ENCODE results near the gene COA8. TPM values are rescaled to one million over a fixed set of nuclear protein-coding genes. Genes with fewer than 3 reads are reported as not detected.

The COA8 gene
- total RNA-seq, 4 donors from 2014 or later: 1.5 to 17.1 (median 15.2) TPM; not detected in 1

- Histone ChIP-seq H3K36me3 (no peaks in the 10 kb centered on the region), H3K9me3 (no peaks in the 10 kb centered on the region), H3K27me3 (no peaks in the 10 kb centered on the region), H3K4me1 (peaks cover 38 to 62% (median 48%) of the 10 kb centered on the region in 4 donors), H3K27ac (peak overlapping the region in 1 of 4 donors; percentile 81), H3K4me3 (no peak overlapping the region)
- in situ Hi-C loops (cut with MboI; ENCODE audit: low pct_ligation_motif_present in 1 of 4, low pct_unique_long_range_greater_than_20kb in 1 of 4, low sequenced_read_pairs in 3 of 4) (loop anchor here in 1 of 4 donors (5.0 kb wide), 1 partner anchor 46 kb away; no protein-coding TSS in a partner anchor), intact Hi-C loops (cut with DNase I; ENCODE audit: low total_unique reads) (loop anchor here (1.0 to 2.0 kb wide), 2 partner anchors 29 to 48 kb away; no protein-coding TSS in a partner anchor)
- 85 to 100% methylated on average over 2 to 16 of the region's 18 CpGs for WGBS, 2 donors (ENCODE audit: low coverage in 1 of 2)
- TF ChIP-seq POLR2AphosphoS5 (IDR thresholded peaks at IDR 0.05): no peak
- TF ChIP-seq CTCF (IDR thresholded peaks at IDR 0.05): no peak
- TF ChIP-seq POLR2A (IDR thresholded peaks at IDR 0.05): no peak
- TF ChIP-seq EP300 (IDR thresholded peaks at IDR 0.05; ENCODE audit: low read depth): no peak
- DNase-seq: no peak
These were observed 14.8 kb upstream of the COA8 start for GRCh38 chr14:103547941-103548462.

- DNase-seq: peak; percentile 7
- whole genome bisulfite sequencing, 2 donors (ENCODE audit: low coverage in 1 of 2): 91% methylated on average over 27 of the region's 27 CpGs; no CpG with 5 or more reads in 1 of the 2 donors
- TF ChIP-seq POLR2A (IDR thresholded peaks at IDR 0.05) (no peak), POLR2AphosphoS5 (IDR thresholded peaks at IDR 0.05) (no peak), CTCF (IDR thresholded peaks at IDR 0.05) (no peak), EP300 (IDR thresholded peaks at IDR 0.05; ENCODE audit: low read depth) (no peak)
- in situ Hi-C loops (cut with MboI; ENCODE audit: low pct_ligation_motif_present in 1 of 4, low pct_unique_long_range_greater_than_20kb in 1 of 4, low sequenced_read_pairs in 3 of 4): loop anchor here in 1 of 4 donors (5.0 kb wide), 1 partner anchor 46 kb away; no protein-coding TSS in a partner anchor
- H3K27me3 ChIP-seq: no peaks in the 10 kb centered on the region
- H3K9me3 ChIP-seq: no peaks in the 10 kb centered on the region
- H3K4me1 ChIP-seq: peaks cover 31 to 54% (median 41%) of the 10 kb centered on the region in 4 donors
- H3K36me3 ChIP-seq: no peaks in the 10 kb centered on the region
- H3K4me3 ChIP-seq: no peak overlapping the region
- peak overlapping the region; percentile 72 to 89 (median 82) for H3K27ac ChIP-seq
- intact Hi-C loops (cut with DNase I; ENCODE audit: low total_unique reads): loop anchor here (1.0 kb wide), 1 partner anchor 48 kb away; no protein-coding TSS in a partner anchor
These were observed 14.1 kb upstream of the COA8 start for GRCh38 chr14:103548463-103549351.

- no peak for DNase-seq
- peak overlapping the region; percentile 72 to 89 (median 82) for H3K27ac ChIP-seq
These were observed 13.1 kb upstream of the COA8 start for GRCh38 chr14:103549361-103550311.

More at GRCh38 chr14:103549361-103550311, 13.1 kb upstream of the COA8 start:
- Histone ChIP-seq H3K27me3 (no peaks in the 10 kb centered on the region), H3K9me3 (no peaks in the 10 kb centered on the region), H3K4me1 (peaks cover 21 to 45% (median 32%) of the 10 kb centered on the region in 4 donors), H3K36me3 (no peaks in the 10 kb centered on the region), H3K4me3 (no peak overlapping the region)
- in situ Hi-C loops (cut with MboI; ENCODE audit: low pct_ligation_motif_present in 1 of 4, low pct_unique_long_range_greater_than_20kb in 1 of 4, low sequenced_read_pairs in 3 of 4): loop anchor here in 2 of 4 donors (5.0 to 10.0 kb wide), 2 partner anchors 45 to 47 kb away; no protein-coding TSS in a partner anchor
- 60 to 76% methylated on average over 1 to 29 of the region's 30 CpGs for WGBS, 2 donors (ENCODE audit: low coverage in 1 of 2)
- TF ChIP-seq EP300 (IDR thresholded peaks at IDR 0.05; ENCODE audit: low read depth): no peak
- peak in 1 of 5 experiments; percentile 8 for TF ChIP-seq CTCF (IDR thresholded peaks at IDR 0.05)
- intact Hi-C loops (cut with DNase I; ENCODE audit: low total_unique reads): no loop called here

Data from transverse colon (tissue), 4 donors.